Mucosa of descending colon (tissue), 3 donors: ENCODE measurements around the gene POLR3K. TPM values are rescaled to one million over a fixed set of nuclear protein-coding genes. Genes with fewer than 3 reads are reported as not detected.

Experiments
- ATAC-seq: fragments of 200-7000 bp; cut with Tn5 transposase; one replicate; pipeline ENCODE4 v1.9.1; 2020; ENCODE audit warnings: mild to moderate bottlenecking, moderate library complexity
- DNase-seq, 3 donors: peaks; one replicate each; pipeline ENCODE4 v3.0.0-alpha.2; 2020
- H3K36me3 ChIP-seq: fragments of 200-600 bp; one replicate; pipeline ENCODE4 v1.8.0; 2021; ENCODE audit warnings: low read depth, mild to moderate bottlenecking
- H3K4me1 ChIP-seq: fragments of 200-600 bp; one replicate; pipeline ENCODE4 v1.8.0; 2021; ENCODE audit warnings: low read depth, mild to moderate bottlenecking
- H3K4me3 ChIP-seq: fragments of 200-600 bp; one replicate; pipeline ENCODE4 v1.8.0; 2021; ENCODE audit warnings: mild to moderate bottlenecking
- H3K9me3 ChIP-seq: fragments of 200-600 bp; one replicate; pipeline ENCODE4 v1.8.0; 2021; ENCODE audit warnings: mild to moderate bottlenecking
- CTCF ChIP-seq: fragments of 200-600 bp; IDR thresholded peaks from one replicate; pipeline ENCODE4 v1.8.0; 2022; ENCODE audit warnings: antibody characterized with exemption, mild to moderate bottlenecking
- intact Hi-C, 2 donors: fragments of 100-400 bp; cut with DNase I in 1 of 2; cut with micrococcal nuclease in 1 of 2; formaldehyde crosslinking; loops; one replicate each; pipeline versions ENCODE4 v1.11.0 to v1.11.1; 2022; cut with DNase I, micrococcal nuclease
- long read RNA-seq, 2 donors: library from polyadenylated mRNA; unstranded; transcript quantifications; one replicate each; pipeline ENCODE4 v2.0.0, GENCODE V29; 2019 to 2021
- total RNA-seq, 3 donors: library from RNA; stranded (reverse); fragmentation: NEBNext Ultra II Directional in 2 of 3; extraction: Animal tissue kit (Norgen Biotek cat#: 25700) in 2 of 3; gene quantifications; one replicate each; pipeline versions ENCODE4 v1.2.1 to v1.2.4, GENCODE V29; 2021 to 2023
- donor health status: DM: no; HTN: no; CAD: no; lungs with moderate emphysema.
- donor health status: DM: no; HTN: no; CAD: no.
- donor health status: DM: no; HTN: yes; CAD: no.

Gene POLR3K
- 10 to 100 TPM; 10.0 to 13.0 (median 12.6) TPM for total RNA-seq
- long read RNA-seq, donor 1, transcript POLR3K-201 (3 exons, 1,392 nt), result major isoform, 26 of 27 reads
- long read RNA-seq, donor 1, partial matches to known transcripts, result 0 of 27 reads
- long read RNA-seq, donor 1, other reads (novel, unspliced or antisense), result 1 of 27 reads
- long read RNA-seq, donor 2, transcript POLR3K-201 (3 exons, 1,392 nt), result major isoform, 14 of 14 reads
- long read RNA-seq, donor 2, partial matches to known transcripts, result 0 of 14 reads
- long read RNA-seq, donor 2, other reads (novel, unspliced or antisense), result 0 of 14 reads

GRCh38 chr16:53346-54236 lies at the start of gene POLR3K, which contains the start of gene SNRNP25:
TSS of gene POLR3K (minus strand) at chr16:53608. CDS start at chr16:53586, 22 bp downstream.
TSS of gene SNRNP25 (plus strand) at chr16:53828. CDS start at chr16:54017, 189 bp downstream.
- peak within 1 kb of the TSS; percentile 75 for H3K4me3 ChIP-seq
- peak; percentile 97 for ATAC-seq
- peak; percentile 98 to 99 (median 99) for DNase-seq
- TF ChIP-seq CTCF, result no peak
- intact Hi-C loops, result no loop called here
- H3K9me3 ChIP-seq, result no peaks in the 10 kb centered on the region
- no peaks in the 10 kb centered on the region for H3K36me3 ChIP-seq
- H3K4me1 ChIP-seq, result peaks cover 10% of the 10 kb centered on the region

- H3K4me1 ChIP-seq, result no peaks in the 10 kb centered on the region
- H3K36me3 ChIP-seq, result no peaks in the 10 kb centered on the region
- intact Hi-C loops, result no loop called here
- no peak overlapping the region for H3K4me3 ChIP-seq
- peak; percentile 27 for ATAC-seq
- DNase-seq, result no peak
- H3K9me3 ChIP-seq, result no peaks in the 10 kb centered on the region
- no peak for TF ChIP-seq CTCF
Observed at GRCh38 chr16:102060-102855, 48.9 kb upstream of the POLR3K start.

- no peak for ATAC-seq
- Histone ChIP-seq H3K4me3 (no peak overlapping the region), H3K9me3 (no peaks in the 10 kb centered on the region), H3K36me3 (no peaks in the 10 kb centered on the region), H3K4me1 (peaks cover 3% of the 10 kb centered on the region)
- no peak for TF ChIP-seq CTCF
- no peak for DNase-seq
- intact Hi-C loops, result no loop called here
Observed at GRCh38 chr16:101586-101985, 48.2 kb upstream of the POLR3K start.

- Histone ChIP-seq H3K36me3 (no peaks in the 10 kb centered on the region), H3K4me3 (no peak overlapping the region), H3K9me3 (no peaks in the 10 kb centered on the region), H3K4me1 (peaks cover 3% of the 10 kb centered on the region)
- intact Hi-C loops, result no loop called here
- TF ChIP-seq CTCF, result no peak
- DNase-seq (no peak), ATAC-seq (no peak)
Observed at GRCh38 chr16:100989-101388, 47.6 kb upstream of the POLR3K start.

GRCh38 chr16:97822-98221 lies 44.4 kb upstream of the POLR3K start:
- Histone ChIP-seq H3K36me3 (no peaks in the 10 kb centered on the region), H3K4me3 (no peak overlapping the region), H3K4me1 (peaks cover 3% of the 10 kb centered on the region), H3K9me3 (no peaks in the 10 kb centered on the region)
- DNase-seq (no peak), ATAC-seq (no peak)
- no peak for TF ChIP-seq CTCF
- intact Hi-C loops, result no loop called here
